Ascending aorta (tissue), 2 donors: ENCODE data around the gene ENDOV. TPM values are rescaled to one million over a fixed set of nuclear protein-coding genes. Genes with fewer than 3 reads are reported as not detected.

ENCODE experiments used
- DNase-seq, 2 donors: peaks; one replicate each; pipeline ENCODE4 v3.0.0-alpha.2; 2019; ENCODE audit warnings: low spot score in 2 of 2
- H3K27ac ChIP-seq, 2 donors: fragments of 200-600 bp; sonication (generic); one replicate each; pipeline ENCODE4 v1.5.1; 2016 to 2017; ENCODE audit warnings: mild to moderate bottlenecking in 1 of 2
- H3K27me3 ChIP-seq: fragments of 200-600 bp; sonication (generic); one replicate; pipeline ENCODE4 v1.5.1; 2017
- H3K36me3 ChIP-seq, 2 donors: fragments of 200-600 bp; sonication (generic); one replicate each; pipeline ENCODE4 v1.5.1; 2016
- H3K4me1 ChIP-seq, 2 donors: fragments of 200-600 bp; sonication (generic); one replicate each; pipeline ENCODE4 v1.5.1; 2016 to 2017; ENCODE audit warnings: mild to moderate bottlenecking in 1 of 2
- H3K4me3 ChIP-seq, 2 donors: fragments of 200-600 bp; sonication (generic); one replicate each; pipeline ENCODE4 v1.5.1; 2016 to 2017; ENCODE audit warnings: mild to moderate bottlenecking in 1 of 2
- H3K9me3 ChIP-seq, 2 donors: fragments of 200-600 bp; sonication (generic); one replicate each; pipeline ENCODE4 v1.5.1; 2016
- intact Hi-C: fragments of 100-400 bp; cut with DNase I; formaldehyde crosslinking; loops from one replicate; pipeline ENCODE4 v1.15.1; 2023
- total RNA-seq: library from RNA; depleted of rRNA; stranded (reverse); fragments of >200 nt; gene quantifications from one replicate; pipeline ENCODE4 v1.1.0, GENCODE V29; 2016
- TF ChIP-seq, protein P1 (sequence below), 3 experiments: fragments of 200-600 bp in 2 of 3; fragments of 450-650 bp in 1 of 3; sonication (generic) in 2 of 3; IDR thresholded peaks; one replicate each; pipeline ENCODE4 v1.5.1; 2016 to 2019; ENCODE audit warnings: antibody characterized with exemption in 3 of 3, mild to moderate bottlenecking in 1 of 3, moderate library complexity in 1 of 3

Gene ENDOV
- total RNA-seq, 1 donor from 2014 or later: 18.0 TPM

DNA sequence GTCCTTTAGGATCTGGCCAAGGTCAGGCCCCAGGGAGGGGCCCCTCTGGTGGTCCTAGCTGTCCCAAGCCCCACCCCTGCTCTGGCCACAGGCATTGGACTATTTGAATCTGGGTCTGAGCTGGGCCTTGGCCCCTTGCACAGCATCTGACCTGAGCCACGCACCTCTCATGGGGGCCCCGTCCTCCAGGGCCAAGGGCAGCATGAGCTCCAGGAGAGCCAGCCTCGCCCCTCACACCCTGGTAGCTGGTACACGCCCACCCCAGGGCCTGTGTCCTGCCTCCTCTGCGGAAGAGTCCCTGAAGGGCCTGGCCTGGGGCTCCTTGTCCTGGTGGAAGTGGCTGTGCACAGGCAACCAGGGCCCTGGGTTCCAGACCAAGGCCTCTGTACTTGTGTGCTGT, 23.8 kb downstream of the ENDOV start:
- Histone ChIP-seq H3K27ac (peak overlapping the region in 1 of 2 donors; percentile 75), H3K27me3 (no peaks in the 10 kb centered on the region), H3K4me3 (no peak overlapping the region), H3K4me1 (peaks cover 10 to 17% of the 10 kb centered on the region in 2 donors), H3K9me3 (no peaks in the 10 kb centered on the region), H3K36me3 (no peaks in the 10 kb centered on the region)
- TF ChIP-seq, protein P1, sequence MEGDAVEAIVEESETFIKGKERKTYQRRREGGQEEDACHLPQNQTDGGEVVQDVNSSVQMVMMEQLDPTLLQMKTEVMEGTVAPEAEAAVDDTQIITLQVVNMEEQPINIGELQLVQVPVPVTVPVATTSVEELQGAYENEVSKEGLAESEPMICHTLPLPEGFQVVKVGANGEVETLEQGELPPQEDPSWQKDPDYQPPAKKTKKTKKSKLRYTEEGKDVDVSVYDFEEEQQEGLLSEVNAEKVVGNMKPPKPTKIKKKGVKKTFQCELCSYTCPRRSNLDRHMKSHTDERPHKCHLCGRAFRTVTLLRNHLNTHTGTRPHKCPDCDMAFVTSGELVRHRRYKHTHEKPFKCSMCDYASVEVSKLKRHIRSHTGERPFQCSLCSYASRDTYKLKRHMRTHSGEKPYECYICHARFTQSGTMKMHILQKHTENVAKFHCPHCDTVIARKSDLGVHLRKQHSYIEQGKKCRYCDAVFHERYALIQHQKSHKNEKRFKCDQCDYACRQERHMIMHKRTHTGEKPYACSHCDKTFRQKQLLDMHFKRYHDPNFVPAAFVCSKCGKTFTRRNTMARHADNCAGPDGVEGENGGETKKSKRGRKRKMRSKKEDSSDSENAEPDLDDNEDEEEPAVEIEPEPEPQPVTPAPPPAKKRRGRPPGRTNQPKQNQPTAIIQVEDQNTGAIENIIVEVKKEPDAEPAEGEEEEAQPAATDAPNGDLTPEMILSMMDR (IDR thresholded peaks at IDR 0.05): no peak
- no peak for DNase-seq
- intact Hi-C loops: loop anchor here (5.0 kb wide), 1 partner anchor 33 kb away; no protein-coding TSS in a partner anchor

DNA sequence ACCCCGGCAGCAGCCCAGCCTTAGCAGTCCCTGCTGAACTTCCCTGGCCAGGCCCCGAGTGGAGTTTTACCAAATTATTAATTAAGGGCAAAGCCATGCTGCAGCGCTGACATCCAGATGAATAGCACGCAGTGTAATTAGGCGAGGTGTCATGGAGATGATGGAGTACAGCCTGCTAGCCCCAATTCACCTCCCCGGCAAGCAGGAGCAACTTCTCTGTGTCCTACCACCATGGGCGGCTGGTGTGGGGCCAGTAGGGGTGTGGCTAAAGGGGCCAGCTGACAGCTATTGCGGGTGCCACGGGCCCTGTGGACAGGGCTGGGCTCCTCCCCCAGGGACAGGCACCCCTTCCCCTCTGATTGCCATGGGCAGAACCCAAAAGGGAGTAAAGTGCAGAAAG, 24.5 kb downstream of the ENDOV start:
- TF ChIP-seq, protein P1 (IDR thresholded peaks at IDR 0.05): no peak
- Histone ChIP-seq H3K4me3 (no peak overlapping the region), H3K36me3 (no peaks in the 10 kb centered on the region), H3K9me3 (no peaks in the 10 kb centered on the region), H3K4me1 (peaks cover 10 to 17% of the 10 kb centered on the region in 2 donors), H3K27me3 (no peaks in the 10 kb centered on the region), H3K27ac (no peak overlapping the region)
- no peak for DNase-seq
- intact Hi-C loops: loop anchor here (5.0 kb wide), 1 partner anchor 33 kb away; no protein-coding TSS in a partner anchor

DNA sequence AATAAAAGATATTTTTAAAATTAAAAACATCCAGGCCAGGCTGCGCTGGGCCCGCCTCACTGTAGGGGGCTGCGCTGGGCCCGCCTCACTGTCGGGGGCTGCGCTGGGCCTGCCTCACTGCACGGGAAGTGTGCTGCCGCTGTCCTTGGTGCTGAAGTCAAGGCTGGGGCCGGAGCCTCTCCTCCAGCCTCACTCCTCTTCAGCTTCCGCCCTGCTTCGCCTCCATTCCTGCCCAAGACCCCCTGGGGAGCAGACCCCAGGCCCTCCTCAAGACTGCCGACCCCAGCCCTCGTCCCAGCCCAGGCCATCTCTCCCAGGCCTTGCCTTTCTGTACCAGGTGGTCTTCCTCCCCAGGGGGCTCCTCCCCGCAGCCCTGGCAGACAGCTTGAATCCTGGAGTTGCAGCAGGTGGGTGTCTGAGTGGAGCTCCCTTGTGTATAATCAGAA, 26.2 kb downstream of the ENDOV start:
- TF ChIP-seq, protein P1 (IDR thresholded peaks at IDR 0.05): no peak
- no peak for DNase-seq
- H3K27ac ChIP-seq: no peak overlapping the region
- H3K27me3 ChIP-seq: no peaks in the 10 kb centered on the region
- H3K36me3 ChIP-seq: no peaks in the 10 kb centered on the region
- H3K9me3 ChIP-seq: no peaks in the 10 kb centered on the region
- intact Hi-C loops: no loop called here
- peaks cover 10 to 17% of the 10 kb centered on the region in 2 donors for H3K4me1 ChIP-seq
- H3K4me3 ChIP-seq: no peak overlapping the region

DNA sequence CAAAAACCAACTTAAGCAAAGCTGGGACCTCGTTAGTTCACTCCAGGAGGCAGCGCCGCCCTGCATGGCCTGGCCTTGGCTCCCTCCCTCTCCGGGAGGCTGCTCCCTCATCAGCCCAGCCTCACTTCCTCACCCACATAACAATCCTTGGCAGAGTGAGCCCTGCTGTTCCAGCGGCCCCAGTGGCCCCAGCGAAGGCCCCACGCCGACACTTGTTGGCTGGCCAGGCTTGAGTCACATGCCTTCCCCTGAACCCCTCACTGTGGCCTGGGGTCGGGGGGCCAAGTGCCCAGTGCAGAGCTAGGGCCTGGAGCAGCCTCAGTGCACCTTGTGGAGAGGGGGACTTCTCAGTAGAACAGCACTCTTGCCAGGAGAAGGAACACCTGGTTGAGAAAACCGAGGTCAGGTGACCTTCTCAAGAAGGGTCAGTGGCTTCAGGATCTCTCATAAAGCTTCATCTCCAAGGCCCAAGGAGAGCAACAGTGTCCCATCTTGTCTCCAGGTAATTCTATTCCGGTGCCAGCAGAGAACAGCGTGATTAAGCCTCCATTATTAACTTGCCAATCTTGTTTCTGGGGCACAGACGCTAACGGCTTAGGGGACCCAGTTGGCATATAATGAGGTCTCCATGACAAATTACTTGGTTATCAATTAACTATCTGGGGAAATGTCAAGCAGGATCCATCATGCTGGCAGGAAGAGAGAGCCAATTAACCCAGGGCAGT, 26.8 kb downstream of the ENDOV start:
- DNase-seq: no peak
- TF ChIP-seq, protein P1 (IDR thresholded peaks at IDR 0.05): no peak
- Histone ChIP-seq H3K4me3 (no peak overlapping the region), H3K36me3 (no peaks in the 10 kb centered on the region), H3K27ac (no peak overlapping the region), H3K9me3 (no peaks in the 10 kb centered on the region), H3K4me1 (peaks cover 10 to 22% of the 10 kb centered on the region in 2 donors), H3K27me3 (no peaks in the 10 kb centered on the region)
- intact Hi-C loops: no loop called here

DNA sequence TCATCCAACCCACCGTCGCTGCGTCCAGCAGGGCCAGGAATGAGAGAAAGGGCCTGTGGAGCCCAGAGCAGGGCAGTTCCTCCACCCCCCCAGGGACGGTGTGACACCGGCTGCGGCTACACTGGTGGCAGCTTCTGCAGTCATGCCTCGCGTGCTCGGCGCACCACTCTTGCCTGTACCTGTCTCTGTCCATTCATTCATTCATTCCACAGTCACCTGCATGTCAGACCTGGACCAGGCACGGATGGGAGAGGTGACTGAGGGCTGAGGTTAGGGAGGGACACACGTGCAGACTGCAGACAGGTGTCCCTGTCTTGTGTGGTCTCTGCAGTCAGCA, 27.3 kb downstream of the ENDOV start:
- intact Hi-C loops: no loop called here
- DNase-seq: no peak
- Histone ChIP-seq H3K4me3 (no peak overlapping the region), H3K4me1 (peaks cover 10 to 20% of the 10 kb centered on the region in 2 donors), H3K27me3 (no peaks in the 10 kb centered on the region), H3K36me3 (no peaks in the 10 kb centered on the region), H3K9me3 (no peaks in the 10 kb centered on the region), H3K27ac (no peak overlapping the region)
- TF ChIP-seq, protein P1 (IDR thresholded peaks at IDR 0.05): no peak
